ENCODE measurements around the gene REPS1. TPM values are rescaled to one million over a fixed set of nuclear protein-coding genes. Genes with fewer than 3 reads are reported as not detected.

REPS1 gene
- total RNA-seq, 2 experiments from 2014 or later = 25.8 to 28.8 TPM

- H3K36me3 Mint-ChIP-seq (ENCODE audit: low read depth) = no peaks in the 10 kb centered on the region
- CTCF ChIA-PET = no interaction called here
- H3K9me3 Mint-ChIP-seq = no peaks in the 10 kb centered on the region
- H3K27ac Mint-ChIP-seq = no peak overlapping the region
- no peak for DNase-seq
- intact Hi-C loops (cut with micrococcal nuclease) = no loop called here
- peaks cover 13% of the 10 kb centered on the region for H3K27me3 Mint-ChIP-seq (ENCODE audit: low read depth)
- H3K4me3 Mint-ChIP-seq = no peak overlapping the region
- H3K4me1 Mint-ChIP-seq (ENCODE audit: low read depth) = no peaks in the 10 kb centered on the region
These were observed 124.7 kb downstream of the REPS1 start for GRCh38 chr6:138863321-138863720.

- peaks cover 13% of the 10 kb centered on the region for H3K27me3 Mint-ChIP-seq (ENCODE audit: low read depth)
- intact Hi-C loops (cut with micrococcal nuclease) = no loop called here
- CTCF ChIA-PET = no interaction called here
- H3K4me1 Mint-ChIP-seq (ENCODE audit: low read depth) = no peaks in the 10 kb centered on the region
- no peak for DNase-seq
- no peak overlapping the region for H3K4me3 Mint-ChIP-seq
- H3K36me3 Mint-ChIP-seq (ENCODE audit: low read depth) = no peaks in the 10 kb centered on the region
- H3K27ac Mint-ChIP-seq = no peak overlapping the region
- no peaks in the 10 kb centered on the region for H3K9me3 Mint-ChIP-seq
These were observed 125.6 kb downstream of the REPS1 start for GRCh38 chr6:138862456-138862855.

DNA sequence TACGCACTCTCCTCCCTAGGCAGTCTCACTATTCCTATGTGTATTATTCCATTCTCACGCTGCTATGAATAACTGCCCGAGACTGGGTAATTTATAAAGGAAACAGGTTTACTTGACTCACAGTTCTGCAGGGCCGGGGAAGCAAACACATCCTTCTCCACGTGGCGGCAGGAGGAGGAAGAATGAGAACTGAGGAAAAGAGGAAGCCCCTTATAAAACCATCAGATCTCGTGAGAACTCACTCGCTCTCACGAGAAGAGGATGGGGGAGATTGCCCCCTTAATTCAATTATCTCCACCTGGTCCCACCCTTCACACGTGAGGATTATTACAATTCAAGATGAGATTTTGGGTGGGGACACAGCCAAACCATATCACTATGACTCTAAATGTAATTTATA is 130.3 kb downstream of the REPS1 start:
- Mint-ChIP-seq H3K4me1 (ENCODE audit: low read depth) (peaks cover 4% of the 10 kb centered on the region), H3K4me3 (no peak overlapping the region), H3K9me3 (no peaks in the 10 kb centered on the region), H3K27ac (no peak overlapping the region), H3K27me3 (ENCODE audit: low read depth) (peaks cover 19% of the 10 kb centered on the region), H3K36me3 (ENCODE audit: low read depth) (no peaks in the 10 kb centered on the region)
- DNase-seq = no peak
- CTCF ChIA-PET = no interaction called here
- intact Hi-C loops (cut with micrococcal nuclease) = no loop called here

GRCh38 chr6:138856654-138857053 is 131.4 kb downstream of the REPS1 start:
- no peak for DNase-seq
- Mint-ChIP-seq H3K27ac (no peak overlapping the region), H3K4me1 (ENCODE audit: low read depth) (peaks cover 4% of the 10 kb centered on the region), H3K4me3 (no peak overlapping the region), H3K36me3 (ENCODE audit: low read depth) (no peaks in the 10 kb centered on the region), H3K27me3 (ENCODE audit: low read depth) (peaks cover 14% of the 10 kb centered on the region), H3K9me3 (no peaks in the 10 kb centered on the region)
- intact Hi-C loops (cut with micrococcal nuclease) = loop anchor here (1.0 kb wide), 1 partner anchor 14 kb away; no protein-coding TSS in a partner anchor
- CTCF ChIA-PET = no interaction called here

Other genes starting within 250 kb of the REPS1 start
- 10 to 100 TPM; 18.9 to 19.2 TPM for gene CCDC28A, start 214.5 kb downstream of the REPS1 start, total RNA-seq
- not detected for gene ECT2L, start 192.2 kb downstream of the REPS1 start, total RNA-seq
- gene ABRACL, start 40.5 kb upstream of the REPS1 start, total RNA-seq = 100 to 1,000 TPM; 185 to 190 TPM
- gene HECA, start 146.8 kb upstream of the REPS1 start, total RNA-seq = 10 to 100 TPM; 61.1 to 61.2 TPM

Measured in activated naive CD4-positive, alpha-beta T cell treated with anti-CD3 and anti-CD28 coated beads for 36 hours (primary cell).